NCI-H774 (cell line): ENCODE measurements around the gene PCDHGB2.
"Not testable (repeated sequence)": the region's sequence is repeated elsewhere in the genome, so short reads cannot be mapped to it uniquely, and the experiment has no call there.

ENCODE experiments used
- DNase-seq: peaks from one replicate; lab custom pipeline; 2025; lab: John Stamatoyannopoulos, UW

PCDHGB2 gene

DNA sequence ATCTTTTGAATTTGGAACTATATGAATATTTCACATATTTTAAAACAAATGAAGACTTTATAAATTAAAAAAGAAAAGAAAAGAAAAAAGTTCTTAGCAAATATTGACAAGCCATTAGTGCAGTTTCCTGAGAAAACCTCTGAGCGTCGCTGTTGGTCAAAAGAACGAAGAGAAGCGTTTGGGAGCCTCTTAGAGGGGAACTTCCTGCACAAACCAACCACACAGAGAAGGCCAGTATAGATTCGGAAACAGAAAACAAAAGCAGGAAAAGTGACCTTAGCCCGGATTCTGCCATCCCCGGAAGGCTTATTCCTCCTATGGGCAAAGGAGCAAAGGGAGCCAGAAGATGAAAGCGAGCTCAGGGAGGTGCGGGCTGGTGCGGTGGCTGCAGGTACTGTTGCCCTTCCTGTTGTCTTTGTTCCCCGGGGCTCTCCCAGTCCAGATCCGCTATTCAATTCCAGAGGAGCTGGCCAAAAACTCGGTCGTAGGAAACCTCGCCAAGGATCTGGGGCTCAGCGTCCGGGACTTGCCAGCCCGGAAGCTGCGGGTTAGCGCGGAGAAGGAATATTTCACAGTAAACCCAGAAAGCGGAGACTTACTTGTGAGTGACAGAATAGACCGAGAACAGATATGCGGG is at the start of gene PCDHGB2:
Gene PCDHGB2, plus strand, starts transcription at position 205 of the 637 bp plus-strand sequence. Its CDS starts 142 bp downstream, at position 347.
- no peak for DNase-seq

DNA sequence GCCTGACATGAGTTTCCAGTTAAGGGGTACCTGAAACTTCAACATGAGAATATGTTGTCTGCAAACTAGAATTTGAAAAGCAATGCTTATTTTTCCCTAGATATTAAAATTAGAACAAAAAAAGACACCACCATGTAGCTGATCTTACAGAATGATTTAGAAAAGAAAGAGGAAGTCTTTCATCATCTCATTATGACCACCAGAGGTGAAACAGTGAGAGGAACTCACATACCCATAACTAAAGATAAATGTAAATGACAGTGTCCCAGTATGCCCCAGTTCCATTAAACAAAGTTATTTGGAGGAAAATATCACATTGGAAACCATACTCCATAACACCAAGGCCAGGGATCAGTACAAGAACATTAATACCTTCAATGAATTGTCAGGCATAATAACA is 46.1 kb upstream of the PCDHGB2 start:
- DNase-seq = no peak

DNA sequence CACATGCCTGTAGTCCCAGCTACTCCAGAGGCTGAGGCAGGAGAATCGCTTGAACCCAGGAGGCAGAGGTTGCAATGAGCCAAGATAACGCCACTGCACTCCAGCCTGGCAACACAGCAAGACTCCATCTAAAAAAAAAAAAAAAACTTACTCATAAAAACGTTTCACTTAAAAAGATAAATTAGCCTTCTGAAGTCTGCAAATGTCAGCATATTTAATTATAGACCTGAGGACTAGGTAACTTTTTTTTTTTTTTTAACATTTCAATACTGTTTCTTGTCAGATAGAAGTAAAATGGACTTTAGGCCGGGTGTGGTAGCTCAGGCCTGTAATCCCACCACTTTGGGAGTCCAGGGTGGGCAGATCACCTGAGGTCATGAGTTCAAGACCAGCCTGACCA is 42.8 kb upstream of the PCDHGB2 start:
- DNase-seq = not testable (repeated sequence)

DNA sequence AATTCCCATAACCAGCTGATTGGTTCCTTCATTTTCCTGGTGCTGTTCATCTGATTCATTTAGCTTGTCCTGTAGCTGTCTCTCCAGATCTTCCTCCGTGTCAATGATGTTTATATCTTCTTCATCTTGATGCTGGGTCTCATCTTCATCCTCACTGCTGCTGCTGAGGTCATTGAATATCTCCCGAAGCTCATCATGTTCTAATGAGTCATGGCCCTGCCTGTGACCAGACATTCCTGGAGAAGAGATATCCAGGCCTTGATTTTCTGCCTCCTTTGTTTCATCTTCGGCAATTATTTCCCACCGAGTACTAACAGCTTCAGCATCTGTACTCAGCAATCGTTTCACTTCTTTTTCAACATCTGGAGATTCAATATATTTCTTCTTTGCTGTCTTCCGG is 40.6 kb upstream of the PCDHGB2 start:
- DNase-seq = no peak

DNA sequence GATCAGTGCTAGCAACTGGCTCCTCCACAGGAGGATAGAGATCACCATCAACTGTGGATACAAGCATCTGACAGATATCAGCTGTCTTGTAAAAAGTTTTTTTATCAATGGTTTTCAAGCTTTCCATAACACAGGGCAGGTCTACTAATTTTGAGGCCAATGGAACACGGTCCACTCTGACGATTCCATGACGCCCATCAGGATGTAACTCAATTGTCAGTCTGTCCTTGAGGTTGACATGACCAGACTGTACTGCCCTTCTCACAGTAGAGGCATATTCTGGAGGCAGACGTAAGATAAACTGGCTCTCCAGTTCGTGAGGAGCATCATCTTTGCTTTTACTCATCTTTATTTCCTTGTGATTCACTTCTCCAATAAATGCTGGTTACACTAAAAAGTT is 40.1 kb upstream of the PCDHGB2 start:
- no peak for DNase-seq

DNA sequence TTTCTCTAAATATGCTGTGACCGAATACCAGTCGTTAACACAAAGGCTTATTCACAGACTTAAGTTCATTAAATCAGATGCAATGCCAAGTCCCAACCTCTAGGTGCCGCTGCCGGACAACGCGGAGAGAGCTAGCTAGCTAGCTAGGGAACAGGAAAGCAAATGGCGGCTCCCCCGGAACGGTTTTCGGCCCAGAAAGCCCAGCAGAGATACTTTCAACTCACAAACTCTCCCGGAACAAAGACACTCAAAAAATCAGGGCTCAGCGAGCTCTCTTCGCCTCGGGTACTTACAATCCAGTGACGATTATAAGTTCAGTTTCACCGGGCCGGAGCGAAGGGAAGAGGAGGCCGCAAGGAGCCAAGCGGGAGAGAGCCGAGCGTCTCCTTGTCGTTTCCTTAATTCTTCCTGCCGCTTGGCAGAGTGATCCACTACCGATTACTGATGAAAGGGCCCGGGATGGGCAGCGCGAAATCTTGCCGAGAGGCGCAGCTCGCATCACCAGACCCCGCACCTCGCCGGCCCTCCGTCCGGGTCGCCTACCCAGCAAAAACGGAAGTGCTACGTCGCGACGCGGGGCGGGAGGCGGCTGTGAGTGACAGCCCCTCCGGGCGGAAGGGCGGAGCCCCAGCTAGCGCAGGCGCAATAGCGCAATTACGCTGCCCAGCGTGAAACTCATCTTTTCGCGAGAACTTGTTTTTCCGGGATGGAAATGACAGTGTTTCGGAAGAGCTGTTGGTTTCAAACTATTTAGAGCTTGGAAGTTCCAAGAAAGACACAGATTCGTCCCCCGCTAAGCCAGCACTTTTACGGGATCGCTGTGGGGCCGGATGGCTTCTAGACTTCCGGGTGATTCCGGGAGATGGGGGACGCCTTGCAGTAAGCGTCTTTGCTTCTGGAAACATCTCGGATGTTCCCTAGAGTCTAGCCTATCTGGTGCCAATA is 39.3 kb upstream of the PCDHGB2 start, which contains the start of gene TAF7:
Gene TAF7, minus strand, starts transcription at position 560 of the 945 bp plus-strand sequence. CDS start 740 bp downstream, outside the sequence.
- DNase-seq = peak; percentile 91

DNA sequence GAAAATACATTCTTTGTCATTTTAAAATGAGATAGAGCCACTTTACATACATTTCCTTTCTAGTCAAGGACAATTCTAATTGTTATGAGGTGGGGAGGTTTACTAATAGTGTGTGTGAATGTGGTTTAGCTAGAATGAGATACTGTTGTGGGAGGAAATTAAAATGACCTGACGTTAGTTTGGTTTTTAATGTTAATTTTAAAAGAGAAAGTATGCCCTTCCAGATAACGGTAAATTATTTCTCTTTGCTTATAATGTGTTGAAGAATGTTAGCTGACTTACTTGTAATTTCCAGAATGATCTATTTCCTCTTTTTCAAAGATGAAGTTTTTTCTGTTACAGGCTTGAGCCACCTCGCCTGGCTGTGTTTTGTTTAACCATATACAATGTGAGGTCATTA is 37.5 kb upstream of the PCDHGB2 start:
- no peak for DNase-seq

DNA sequence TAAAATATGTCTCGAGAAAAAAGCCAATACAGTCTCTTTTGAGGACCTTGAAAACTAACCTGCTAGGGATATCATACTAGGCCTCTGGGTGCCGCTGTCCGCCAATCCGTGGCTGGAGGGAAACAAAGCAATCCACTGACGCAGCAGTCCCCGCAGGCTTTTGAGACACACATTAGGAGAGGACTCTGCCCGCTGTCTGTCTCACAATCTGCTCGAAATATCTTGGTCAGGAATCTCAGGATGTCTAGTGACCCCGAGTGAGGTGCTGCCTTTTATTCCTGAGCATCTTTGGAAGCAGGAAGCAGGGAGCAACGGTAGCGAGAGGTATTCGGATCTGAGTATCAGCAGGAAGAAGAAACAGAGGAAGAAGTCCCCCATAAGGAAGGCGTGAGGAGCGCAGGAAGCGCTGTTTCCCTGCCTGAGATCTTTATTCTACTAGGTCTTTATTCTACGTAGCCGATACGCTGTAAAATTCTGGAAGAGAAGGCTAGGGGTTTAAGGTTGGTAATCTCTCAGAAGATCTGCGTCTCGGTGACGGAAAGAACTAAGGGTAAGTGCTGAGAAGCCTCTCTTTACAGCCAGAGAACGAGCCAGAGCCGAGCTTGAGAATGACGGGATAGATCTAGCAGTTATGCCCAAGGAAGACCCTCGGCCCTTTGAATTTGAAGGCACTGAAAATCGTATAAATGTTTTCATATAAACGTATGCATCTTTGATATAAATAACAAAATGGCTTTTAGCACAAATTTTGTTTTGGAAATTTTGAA is 33.5 kb upstream of the PCDHGB2 start:
- DNase-seq = peak; percentile 62

DNA sequence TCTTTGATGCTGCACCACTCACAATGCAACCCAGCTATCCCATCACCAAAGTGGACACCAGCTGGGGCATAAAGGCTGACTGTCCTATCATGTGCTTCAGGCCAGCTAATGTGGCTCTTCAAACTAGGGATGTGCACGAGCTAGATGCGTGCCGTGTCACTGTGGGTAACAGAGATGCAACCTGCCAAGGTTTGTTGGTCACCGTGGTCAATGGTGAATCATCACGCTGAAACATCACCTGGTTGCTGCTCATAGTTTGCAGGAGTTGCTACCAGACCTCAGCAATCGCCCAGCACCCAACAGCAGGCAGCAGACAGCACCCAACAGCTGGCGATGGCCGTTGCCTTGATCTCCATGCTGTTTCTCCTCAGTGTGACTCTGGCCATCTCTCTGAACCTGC is 31.6 kb upstream of the PCDHGB2 start:
- no peak for DNase-seq

DNA sequence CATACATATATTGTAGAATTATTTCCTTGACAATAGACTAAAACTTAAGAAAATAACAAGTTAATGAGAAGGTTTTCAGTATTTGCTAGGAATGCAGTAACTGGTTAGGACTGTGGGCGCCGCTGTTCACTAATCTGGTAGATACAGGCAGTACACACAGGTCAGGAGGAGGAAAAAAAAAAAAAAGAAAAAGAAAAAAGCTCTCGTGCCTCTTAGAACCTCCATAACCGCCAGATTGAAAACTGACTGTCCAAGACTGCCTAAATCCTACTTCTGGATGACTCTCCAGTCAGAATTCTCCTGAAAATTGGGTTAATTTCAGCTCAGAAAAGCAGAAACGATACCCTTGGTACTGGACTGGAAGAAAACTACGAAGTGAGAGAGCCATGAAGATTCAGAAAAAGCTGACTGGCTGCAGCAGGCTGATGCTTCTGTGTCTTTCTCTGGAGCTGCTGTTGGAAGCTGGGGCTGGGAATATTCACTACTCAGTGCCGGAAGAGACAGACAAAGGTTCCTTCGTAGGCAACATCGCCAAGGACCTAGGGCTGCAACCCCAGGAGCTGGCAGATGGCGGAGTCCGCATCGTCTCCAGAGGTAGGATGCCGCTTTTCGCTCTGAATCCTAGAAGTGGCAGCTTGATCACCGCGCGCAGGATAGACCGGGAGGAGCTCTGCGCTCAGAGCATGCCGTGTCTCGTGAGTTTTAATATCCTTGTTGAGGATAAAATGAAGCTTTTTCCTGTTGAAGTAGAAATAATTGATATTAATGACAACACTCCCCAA is 29.3 kb upstream of the PCDHGB2 start, which contains the start of gene PCDHGA1:
Gene PCDHGA1, plus strand, starts transcription at position 216 of the 782 bp plus-strand sequence.
- DNase-seq = peak; percentile 15

DNA sequence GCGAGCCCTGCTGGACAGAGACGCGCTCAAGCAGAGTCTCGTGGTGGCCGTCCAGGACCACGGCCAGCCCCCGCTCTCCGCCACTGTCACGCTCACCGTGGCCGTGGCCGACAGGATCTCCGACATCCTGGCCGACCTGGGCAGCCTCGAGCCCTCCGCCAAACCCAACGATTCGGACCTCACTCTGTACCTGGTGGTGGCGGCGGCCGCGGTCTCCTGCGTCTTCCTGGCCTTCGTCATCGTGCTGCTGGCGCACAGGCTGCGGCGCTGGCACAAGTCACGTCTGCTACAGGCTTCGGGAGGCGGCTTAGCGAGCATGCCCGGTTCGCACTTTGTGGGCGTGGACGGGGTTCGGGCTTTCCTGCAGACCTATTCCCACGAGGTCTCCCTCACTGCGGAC is 27.2 kb upstream of the PCDHGB2 start:
- not testable (repeated sequence) for DNase-seq

DNA sequence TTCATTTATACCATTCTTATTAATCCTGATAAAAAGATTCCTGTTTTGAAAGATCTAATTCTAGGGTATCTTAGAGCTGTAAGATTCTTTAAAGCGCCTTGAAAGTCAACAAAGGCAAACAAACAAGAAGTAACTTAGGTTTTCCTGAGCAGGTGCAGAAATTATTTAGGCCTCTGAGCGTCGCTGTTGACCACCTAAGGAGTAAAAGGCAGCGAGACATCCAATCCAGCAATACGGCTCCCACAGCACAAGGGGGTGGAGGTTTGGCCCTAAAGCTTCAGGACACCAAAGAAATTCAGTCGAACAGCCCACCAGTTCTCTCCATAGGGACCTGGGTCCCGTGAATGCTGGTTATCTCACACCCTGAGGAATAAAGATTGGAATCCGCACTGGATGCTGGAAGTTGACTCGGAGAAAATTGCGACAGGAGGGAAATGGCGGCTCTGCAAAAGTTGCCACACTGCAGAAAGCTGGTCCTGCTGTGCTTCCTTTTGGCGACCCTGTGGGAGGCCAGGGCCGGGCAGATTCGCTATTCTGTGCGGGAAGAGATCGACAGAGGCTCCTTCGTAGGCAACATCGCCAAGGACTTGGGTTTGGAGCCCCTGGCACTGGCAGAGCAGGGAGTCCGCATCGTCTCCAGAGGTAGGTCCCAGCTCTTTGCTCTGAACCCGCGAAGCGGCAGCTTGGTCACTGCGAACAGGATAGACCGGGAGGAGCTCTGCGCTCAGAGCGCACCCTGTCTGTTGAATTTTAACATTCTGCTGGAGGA is 21.1 kb upstream of the PCDHGB2 start, which contains the start of gene PCDHGA2:
Gene PCDHGA2, plus strand, starts transcription at position 223 of the 769 bp plus-strand sequence.
- no peak for DNase-seq

DNA sequence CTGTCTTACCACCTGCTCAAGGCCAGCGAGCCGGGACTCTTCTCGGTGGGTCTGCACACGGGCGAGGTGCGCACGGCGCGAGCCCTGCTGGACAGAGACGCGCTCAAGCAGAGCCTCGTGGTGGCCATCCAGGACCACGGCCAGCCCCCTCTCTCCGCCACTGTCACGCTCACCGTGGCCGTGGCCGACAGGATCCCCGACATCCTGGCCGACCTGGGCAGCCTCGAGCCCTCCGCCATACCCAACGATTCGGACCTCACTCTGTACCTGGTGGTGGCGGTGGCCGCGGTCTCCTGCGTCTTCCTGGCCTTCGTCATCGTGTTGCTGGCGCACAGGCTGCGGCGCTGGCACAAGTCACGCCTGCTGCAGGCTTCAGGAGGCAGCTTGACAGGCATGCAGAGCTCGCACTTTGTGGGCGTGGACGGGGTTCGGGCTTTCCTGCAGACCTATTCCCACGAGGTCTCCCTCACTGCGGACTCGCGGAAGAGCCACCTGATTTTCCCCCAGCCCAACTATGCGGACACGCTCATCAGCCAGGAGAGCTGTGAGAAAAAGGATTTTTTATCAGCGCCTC is 18.9 kb upstream of the PCDHGB2 start:
- DNase-seq = not testable (repeated sequence)

DNA sequence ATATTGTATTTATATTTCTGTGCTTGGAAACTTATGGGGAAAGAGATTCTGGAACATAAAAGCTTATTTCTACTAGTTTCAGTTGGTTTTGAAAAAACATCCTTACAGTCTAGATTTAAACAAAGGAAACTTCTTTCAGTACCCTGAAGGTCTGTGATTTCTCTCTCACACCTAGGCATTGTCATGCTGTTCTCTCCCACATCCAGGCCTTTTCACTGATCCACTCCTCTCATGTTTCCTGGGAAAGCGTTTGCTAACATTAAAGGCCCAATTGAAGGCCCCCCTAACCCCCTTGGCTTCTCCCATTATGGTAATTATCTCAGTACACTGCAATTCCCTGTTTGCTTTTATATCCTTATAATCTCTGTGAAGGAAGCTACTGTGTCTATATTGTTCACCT is 17.0 kb upstream of the PCDHGB2 start:
- no peak for DNase-seq

DNA sequence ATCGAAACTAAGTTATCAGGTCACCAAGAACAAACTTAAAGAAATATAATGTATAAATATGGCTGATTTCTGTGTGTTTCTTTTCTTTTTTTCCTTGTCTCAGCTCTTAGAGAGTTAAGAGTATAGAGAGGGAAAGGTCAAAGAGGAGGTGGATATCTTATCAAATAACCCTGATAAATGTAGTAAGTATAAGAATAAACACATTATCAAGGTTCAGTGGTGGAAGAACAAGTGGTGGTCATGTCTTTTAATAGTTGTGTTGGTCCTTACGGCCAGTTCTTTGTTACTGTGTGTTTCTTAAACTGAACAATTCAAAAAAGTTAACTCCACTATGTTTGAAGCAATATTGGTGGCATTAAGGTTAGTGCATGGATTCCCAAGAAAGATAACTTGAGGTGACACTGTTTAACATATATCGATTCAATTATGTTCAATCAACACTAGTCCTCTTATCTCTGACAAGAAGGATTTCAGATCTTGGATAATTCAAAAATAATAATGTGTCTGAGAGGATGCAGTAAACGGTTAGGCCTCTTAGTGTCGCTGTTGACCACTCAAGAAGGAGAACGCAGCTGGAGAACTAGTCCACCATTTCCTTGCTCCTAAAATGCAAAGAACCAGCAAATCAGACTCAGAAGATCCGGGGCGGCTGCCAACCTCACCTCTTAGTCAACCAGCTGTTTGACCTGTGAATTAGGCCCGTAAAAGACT is 16.4 kb upstream of the PCDHGB2 start, which contains the start of gene PCDHGA3:
Gene PCDHGA3, plus strand, starts transcription at position 588 of the 711 bp plus-strand sequence. CDS start 205 bp downstream, outside the sequence.
- DNase-seq = no peak

DNA sequence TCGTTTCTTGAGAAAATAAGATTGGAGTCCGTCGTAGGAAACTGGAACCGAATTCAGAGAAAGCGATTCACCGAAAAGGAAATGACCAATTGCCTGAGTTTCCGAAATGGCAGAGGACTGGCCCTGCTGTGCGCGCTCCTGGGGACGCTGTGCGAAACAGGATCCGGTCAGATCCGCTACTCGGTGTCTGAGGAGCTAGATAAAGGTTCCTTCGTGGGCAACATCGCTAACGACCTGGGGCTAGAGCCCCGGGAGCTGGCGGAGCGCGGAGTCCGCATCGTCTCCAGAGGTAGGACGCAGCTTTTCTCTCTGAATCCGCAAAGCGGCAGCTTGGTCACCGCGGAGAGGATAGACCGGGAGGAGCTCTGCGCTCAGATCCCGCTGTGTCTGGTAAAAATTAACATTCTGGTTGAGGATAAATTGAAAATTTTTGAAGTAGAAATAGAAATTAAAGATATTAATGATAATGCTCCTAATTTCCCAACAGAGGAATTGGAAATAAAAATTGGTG is 15.8 kb upstream of the PCDHGB2 start:
- no peak for DNase-seq

DNA sequence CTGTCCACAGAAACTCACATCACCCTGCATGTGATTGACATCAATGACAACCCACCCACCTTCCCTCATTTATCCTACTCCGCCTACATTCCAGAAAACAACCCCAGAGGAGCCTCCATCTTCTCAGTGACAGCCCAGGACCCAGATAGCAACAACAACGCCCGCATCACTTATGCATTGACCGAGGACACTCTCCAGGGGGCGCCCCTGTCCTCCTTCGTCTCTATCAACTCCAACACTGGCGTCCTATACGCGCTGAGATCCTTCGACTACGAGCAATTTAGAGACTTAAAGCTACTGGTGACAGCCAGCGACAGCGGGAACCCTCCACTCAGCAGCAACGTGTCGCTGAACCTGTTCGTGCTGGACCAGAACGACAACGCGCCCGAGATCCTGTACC is 14.5 kb upstream of the PCDHGB2 start:
- DNase-seq = no peak

DNA sequence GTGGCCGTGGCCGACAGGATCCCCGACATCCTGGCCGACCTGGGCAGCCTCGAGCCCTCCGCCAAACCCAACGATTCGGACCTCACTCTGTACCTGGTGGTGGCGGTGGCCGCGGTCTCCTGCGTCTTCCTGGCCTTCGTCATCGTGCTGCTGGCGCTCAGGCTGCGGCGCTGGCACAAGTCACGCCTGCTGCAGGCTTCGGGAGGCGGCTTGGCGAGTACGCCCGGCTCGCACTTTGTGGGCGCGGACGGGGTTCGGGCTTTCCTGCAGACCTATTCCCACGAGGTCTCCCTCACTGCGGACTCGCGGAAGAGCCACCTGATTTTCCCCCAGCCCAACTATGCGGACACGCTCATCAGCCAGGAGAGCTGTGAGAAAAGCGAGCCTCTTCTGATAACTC is 13.8 kb upstream of the PCDHGB2 start:
- DNase-seq = not testable (repeated sequence)
